Neuronal stem cell (in vitro differentiated cells): Measurements from ENCODE around the gene GASK1A.

Source experiments
- DNase-seq: peaks from one replicate; pipeline ENCODE4 v3.0.0-alpha.2; 2013; ENCODE audit warnings: low spot score
- H2AFZ ChIP-seq: one replicate; pipeline ENCODE4 v1.6.1; 2013; ENCODE audit warnings: mild to moderate bottlenecking, low read length, inconsistent platforms
- H2AK5ac ChIP-seq: 2 replicates; pipeline ENCODE4 v1.6.1; 2013; ENCODE audit warnings: low read depth, mild to moderate bottlenecking, inconsistent platforms, low read length, moderate library complexity, mixed read lengths
- H2BK120ac ChIP-seq: 2 replicates; pipeline ENCODE4 v1.6.1; 2013; ENCODE audit warnings: low read depth, mild to moderate bottlenecking, inconsistent platforms, low read length, moderate library complexity, mixed read lengths
- H2BK12ac ChIP-seq: one replicate; pipeline ENCODE4 v1.6.1; 2013; ENCODE audit warnings: low read length, inconsistent platforms
- H2BK15ac ChIP-seq: 2 replicates; pipeline ENCODE4 v1.6.1; 2013; ENCODE audit warnings: mild to moderate bottlenecking, low read length, inconsistent platforms, mixed read lengths
- H2BK5ac ChIP-seq: one replicate; pipeline ENCODE4 v1.6.1; 2013; ENCODE audit warnings: inconsistent platforms, mild to moderate bottlenecking, low read length, moderate library complexity
- H3K14ac ChIP-seq: one replicate; pipeline ENCODE4 v1.6.1; 2013; ENCODE audit warnings: low read length, inconsistent platforms
- H3K18ac ChIP-seq: 2 replicates; pipeline ENCODE4 v1.6.1; 2013; ENCODE audit warnings: low read length, inconsistent platforms
- H3K23ac ChIP-seq: 2 replicates; pipeline ENCODE4 v1.6.1; 2013; ENCODE audit warnings: low read depth, mild to moderate bottlenecking, mixed read lengths, low read length, inconsistent platforms; ENCODE audit not compliant: poor library complexity
- H3K27ac ChIP-seq: replicated peaks from 3 replicates; pipeline ENCODE4 v1.5.1; 2013; ENCODE audit warnings: low read length, inconsistent platforms
- H3K27me3 ChIP-seq, 3 experiments: 2 replicates each; pipeline ENCODE4 v1.6.1; 2013; ENCODE audit warnings: low read length in 3 of 3, mild to moderate bottlenecking in 2 of 3, inconsistent platforms in 1 of 3, low read depth in 1 of 3, mixed read lengths in 1 of 3, moderate library complexity in 1 of 3; ENCODE audit not compliant: control insufficient read depth in 3 of 3, insufficient read depth in 3 of 3
- H3K36me3 ChIP-seq, 2 donors: replicated peaks in 1 of 2; 2 replicates each; pipeline ENCODE4 v1.6.1; 2013; ENCODE audit warnings: low read length in 2 of 2; ENCODE audit not compliant: control insufficient read depth in 2 of 2, insufficient read depth in 2 of 2
- H3K4ac ChIP-seq: 2 replicates; pipeline ENCODE4 v1.6.1; 2013; ENCODE audit warnings: inconsistent platforms, mild to moderate bottlenecking, low read length, moderate library complexity
- H3K4me1 ChIP-seq, 2 donors: 1 replicate in 1 of 2; 2 replicates in 1 of 2; pipeline ENCODE4 v1.6.1; 2013; ENCODE audit warnings: low read length in 2 of 2, low read depth in 1 of 2; ENCODE audit not compliant: control insufficient read depth in 2 of 2, insufficient read depth in 1 of 2
- H3K4me2 ChIP-seq: one replicate; pipeline ENCODE4 v1.6.1; 2013; ENCODE audit warnings: mild to moderate bottlenecking, low read length, inconsistent platforms; ENCODE audit not compliant: insufficient read depth, poor library complexity, severe bottlenecking
- H3K4me3 ChIP-seq, 2 donors: 2 replicates each; pipeline ENCODE4 v1.5.1; 2013; ENCODE audit warnings: low read length in 2 of 2, mild to moderate bottlenecking in 2 of 2, inconsistent platforms in 1 of 2, moderate library complexity in 1 of 2
- H3K79me1 ChIP-seq: one replicate; pipeline ENCODE4 v1.6.1; 2013; ENCODE audit warnings: low read depth, mild to moderate bottlenecking, inconsistent platforms, low read length, moderate library complexity
- H3K9ac ChIP-seq: one replicate; pipeline ENCODE4 v1.6.1; 2013; ENCODE audit warnings: mild to moderate bottlenecking, low read depth, low read length, inconsistent platforms; ENCODE audit not compliant: poor library complexity
- H3K9me3 ChIP-seq, 2 donors: replicated peaks in 1 of 2; 2 replicates each; pipeline versions ENCODE3 to v1.6.1; 2013; ENCODE audit warnings: low read length in 2 of 2, mild to moderate bottlenecking in 2 of 2, inconsistent platforms in 1 of 2, low read depth in 1 of 2, mixed read lengths in 1 of 2, moderate library complexity in 1 of 2; ENCODE audit not compliant: control insufficient read depth in 2 of 2, insufficient read depth in 1 of 2
- H4K8ac ChIP-seq: one replicate; pipeline ENCODE4 v1.6.1; 2013; ENCODE audit warnings: low read depth, mild to moderate bottlenecking, inconsistent platforms, low read length, moderate library complexity
- H4K91ac ChIP-seq: one replicate; pipeline ENCODE4 v1.6.1; 2013; ENCODE audit warnings: low read length, low read depth, mild to moderate bottlenecking, inconsistent platforms; ENCODE audit not compliant: poor library complexity
- WGBS, 2 donors: extraction: QIAGEN DNeasy Blood & Tissue Kit; methylation state at CpG; one replicate each; pipeline ENCODE4 v1.1.7; 2013; ENCODE audit warnings: missing lambda C conversion rate in 2 of 2, mixed read lengths in 1 of 2; ENCODE audit not compliant: insufficient read length in 2 of 2, insufficient replicate concordance in 1 of 2; ENCODE audit errors: extremely low coverage in 2 of 2; 5-methylcytosine and 5-hydroxymethylcytosine counted together

GASK1A gene

DNA sequence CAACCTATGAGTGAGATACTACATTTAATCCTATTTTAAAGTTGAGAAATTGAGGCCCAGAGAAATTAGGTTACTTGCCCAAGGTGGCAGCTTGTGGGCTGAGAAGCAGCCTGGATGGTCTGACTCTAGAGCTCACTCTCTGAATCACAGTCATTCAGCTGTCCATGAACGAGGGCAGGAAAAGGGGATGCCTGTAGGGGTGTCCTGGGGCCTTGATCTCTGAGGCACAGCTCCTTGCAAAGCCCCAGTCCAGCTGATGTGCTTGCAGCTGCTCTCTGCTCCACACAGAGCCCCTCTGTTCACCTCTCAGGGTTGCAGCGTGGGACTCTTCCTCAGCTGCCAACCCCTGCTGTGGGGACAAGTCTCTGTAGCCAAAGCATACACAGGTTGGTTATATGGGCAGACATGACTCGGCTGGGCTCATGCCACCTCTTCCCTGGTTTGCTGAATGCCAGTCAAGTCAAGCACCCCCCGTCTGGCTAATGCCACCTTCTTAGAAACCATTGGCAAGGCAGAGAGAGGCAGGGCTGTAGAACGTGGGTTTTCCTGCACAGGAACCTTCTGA, 56.8 kb downstream of the GASK1A start:
- H3K36me3 ChIP-seq = no peaks in the 10 kb centered on the region
- H4K8ac ChIP-seq = no peak overlapping the region
- H3K27ac ChIP-seq = no peak overlapping the region
- H3K4me2 ChIP-seq = no peak overlapping the region
- H2AK5ac ChIP-seq = no peak overlapping the region
- H3K4ac ChIP-seq = no peak overlapping the region
- no peak overlapping the region for H3K14ac ChIP-seq
- no peak overlapping the region for H3K23ac ChIP-seq
- no peak overlapping the region for H4K91ac ChIP-seq
- H3K79me1 ChIP-seq = no peaks in the 10 kb centered on the region
- H2BK12ac ChIP-seq = peak overlapping the region; percentile 44
- no peak overlapping the region for H2BK120ac ChIP-seq
- no peaks in the 10 kb centered on the region for H3K4me1 ChIP-seq
- peaks cover 0 to 20% (median 2%) of the 10 kb centered on the region in 3 experiments for H3K27me3 ChIP-seq
- H2BK5ac ChIP-seq = no peak overlapping the region
- H3K4me3 ChIP-seq = no peak overlapping the region
- DNase-seq = no peak
- no peaks in the 10 kb centered on the region for H3K9me3 ChIP-seq
- no peak overlapping the region for H2AFZ ChIP-seq
- H3K9ac ChIP-seq = no peak overlapping the region
- WGBS, 2 donors = no CpG with 5 or more reads among the region's 5 CpGs
- H2BK15ac ChIP-seq = no peak overlapping the region
- H3K18ac ChIP-seq = no peak overlapping the region

DNA sequence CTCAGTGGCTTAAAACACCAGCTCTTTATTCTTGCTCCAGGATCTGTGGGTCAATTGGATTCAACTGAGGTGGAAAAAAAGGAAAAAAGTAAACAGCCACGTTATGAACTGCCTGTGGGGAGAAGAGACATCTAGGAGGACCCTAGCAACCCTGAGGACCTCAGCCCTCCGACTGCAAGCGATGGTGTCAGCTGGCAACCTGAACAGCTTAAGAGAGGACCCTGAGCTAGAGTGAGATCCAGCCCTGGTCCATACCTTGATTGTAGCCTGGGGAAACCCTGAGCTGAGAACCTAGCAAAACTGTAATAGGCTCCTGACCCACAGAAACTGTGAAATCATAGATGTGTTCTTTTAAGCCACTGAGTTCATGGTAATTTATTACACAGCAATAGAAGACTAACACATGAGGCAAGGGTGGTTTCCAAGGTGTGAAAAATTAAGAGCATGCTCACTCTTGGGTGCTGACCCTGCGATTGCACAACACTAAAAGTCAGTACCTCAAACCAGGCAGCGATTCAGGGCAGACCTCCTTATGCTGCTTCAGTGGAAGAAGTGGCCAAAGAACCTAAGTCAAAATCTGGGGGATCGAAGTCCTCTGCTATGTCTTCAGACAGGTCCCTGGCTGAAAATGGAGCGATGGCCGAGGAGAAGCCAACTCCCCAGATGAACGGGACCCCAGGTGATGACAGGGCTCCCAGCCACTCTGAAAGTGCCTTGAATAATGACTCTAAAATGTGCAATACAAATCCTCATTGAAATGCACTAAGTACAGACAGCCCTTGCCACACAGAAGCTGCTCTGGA, 57.7 kb downstream of the GASK1A start:
- Histone ChIP-seq H3K79me1 (no peaks in the 10 kb centered on the region), H4K8ac (no peak overlapping the region), H3K23ac (no peak overlapping the region), H3K27me3 (peaks cover 0 to 20% (median 2%) of the 10 kb centered on the region in 3 experiments), H2BK120ac (no peak overlapping the region), H3K4me2 (no peak overlapping the region), H2AFZ (no peak overlapping the region), H3K4ac (peak overlapping the region; percentile 23), H3K27ac (no peak overlapping the region), H4K91ac (no peak overlapping the region), H2AK5ac (no peak overlapping the region), H3K18ac (no peak overlapping the region), H2BK5ac (no peak overlapping the region), H3K4me1 (no peaks in the 10 kb centered on the region), H3K4me3 (no peak overlapping the region), H2BK15ac (no peak overlapping the region), H3K9me3 (no peaks in the 10 kb centered on the region), H3K36me3 (no peaks in the 10 kb centered on the region), H3K14ac (no peak overlapping the region), H3K9ac (no peak overlapping the region), H2BK12ac (no peak overlapping the region)
- DNase-seq = no peak
- WGBS, 2 donors = no CpG with 5 or more reads among the region's 9 CpGs

DNA sequence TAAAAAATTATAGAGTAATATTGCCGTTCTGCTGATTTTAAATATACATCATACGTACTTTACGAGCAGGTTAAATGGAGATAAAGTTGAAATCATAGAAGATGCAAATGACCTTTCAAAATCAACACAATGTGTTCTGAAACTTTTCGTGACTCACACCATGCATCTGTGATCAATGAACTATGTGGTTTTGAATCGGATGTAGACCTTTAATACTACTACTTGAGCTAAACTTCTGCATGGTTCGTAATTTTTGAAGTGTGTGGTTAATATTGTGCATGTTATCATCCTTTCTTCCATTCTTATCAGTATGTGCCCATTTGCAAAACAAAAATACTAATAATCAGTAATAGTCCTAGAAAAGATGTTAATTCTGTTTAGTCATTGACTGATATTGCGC, 58.9 kb downstream of the GASK1A start:
- WGBS, 2 donors = no CpG with 5 or more reads among the region's 7 CpGs
- no peak overlapping the region for H2AK5ac ChIP-seq

DNA sequence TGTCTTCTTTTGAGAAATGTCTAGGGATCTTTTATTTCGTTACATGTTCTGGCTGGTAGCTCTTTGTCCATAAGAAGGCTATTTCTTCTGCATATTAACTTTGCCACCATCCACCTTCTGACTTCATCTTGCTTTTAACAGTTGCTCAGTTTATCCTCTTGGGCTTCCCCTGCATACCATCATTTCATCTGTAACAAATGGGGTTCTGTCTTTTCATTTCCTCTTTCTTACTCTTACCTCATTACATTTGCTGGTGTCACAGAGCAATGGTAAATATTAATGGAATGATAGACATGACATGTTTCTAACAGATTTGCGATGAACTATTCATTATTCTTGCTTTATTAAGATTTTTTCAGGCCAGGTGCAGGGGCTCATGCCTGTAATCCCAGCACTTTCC, 62.4 kb downstream of the GASK1A start:
- Histone ChIP-seq H3K4ac (no peak overlapping the region), H3K4me2 (no peak overlapping the region), H3K9me3 (peaks cover 0 to 13% of the 10 kb centered on the region in 2 donors), H3K27ac (no peak overlapping the region), H3K4me1 (no peaks in the 10 kb centered on the region), H3K4me3 (no peak overlapping the region), H2BK15ac (no peak overlapping the region), H2BK5ac (no peak overlapping the region), H3K9ac (no peak overlapping the region), H3K14ac (no peak overlapping the region), H3K23ac (no peak overlapping the region), H4K91ac (no peak overlapping the region), H3K18ac (no peak overlapping the region), H3K79me1 (no peaks in the 10 kb centered on the region), H2AK5ac (no peak overlapping the region), H2BK12ac (no peak overlapping the region), H3K27me3 (peaks cover 0 to 6% (median 0%) of the 10 kb centered on the region in 3 experiments), H3K36me3 (no peaks in the 10 kb centered on the region), H2AFZ (no peak overlapping the region), H4K8ac (no peak overlapping the region), H2BK120ac (no peak overlapping the region)
- DNase-seq = no peak
- WGBS, 2 donors = no CpG with 5 or more reads among the region's 2 CpGs

More for the DNA sequence above, 58.9 kb downstream of the GASK1A start:
- H3K23ac ChIP-seq = no peak overlapping the region
- H4K91ac ChIP-seq = no peak overlapping the region
- no peak overlapping the region for H3K4me3 ChIP-seq
- no peaks in the 10 kb centered on the region for H3K79me1 ChIP-seq
- no peak overlapping the region for H3K14ac ChIP-seq
- no peak overlapping the region for H3K4me2 ChIP-seq
- H2BK5ac ChIP-seq = no peak overlapping the region
- H3K27me3 ChIP-seq = peaks cover 0 to 20% (median 2%) of the 10 kb centered on the region in 3 experiments
- no peak overlapping the region for H3K27ac ChIP-seq
- H2AFZ ChIP-seq = no peak overlapping the region
- H2BK12ac ChIP-seq = no peak overlapping the region
- H3K9me3 ChIP-seq = no peaks in the 10 kb centered on the region
- H3K18ac ChIP-seq = no peak overlapping the region
- DNase-seq = no peak
- no peak overlapping the region for H4K8ac ChIP-seq
- no peaks in the 10 kb centered on the region for H3K4me1 ChIP-seq
- H3K4ac ChIP-seq = no peak overlapping the region
- H2BK120ac ChIP-seq = no peak overlapping the region
- no peaks in the 10 kb centered on the region for H3K36me3 ChIP-seq
- no peak overlapping the region for H3K9ac ChIP-seq
- H2BK15ac ChIP-seq = no peak overlapping the region
